H9 (cell line): Measurements from ENCODE around the gene RPL15. TPM values are rescaled to one million over a fixed set of nuclear protein-coding genes. Genes with fewer than 3 reads are reported as not detected.

Source experiments
- DNase-seq: peaks from one replicate; pipeline ENCODE4 v3.0.0-alpha.2; 2017
- H2AFZ ChIP-seq: one replicate; pipeline ENCODE4 v1.6.1; 2013; ENCODE audit warnings: mild to moderate bottlenecking, low read length, control low read depth, moderate library complexity
- H2AK5ac ChIP-seq: 2 replicates; pipeline ENCODE4 v1.6.1; 2013; ENCODE audit warnings: low read length, control low read depth, mixed read lengths; ENCODE audit not compliant: insufficient read length
- H2BK120ac ChIP-seq: one replicate; pipeline ENCODE4 v1.6.1; 2013; ENCODE audit warnings: low read depth, mild to moderate bottlenecking, low read length, control low read depth, inconsistent platforms; ENCODE audit not compliant: poor library complexity, severe bottlenecking
- H2BK12ac ChIP-seq: 2 replicates; pipeline ENCODE4 v1.6.1; 2013; ENCODE audit warnings: low read length, control low read depth, mixed read lengths, low read depth; ENCODE audit not compliant: insufficient read length
- H2BK15ac ChIP-seq: 2 replicates; pipeline ENCODE4 v1.6.1; 2013; ENCODE audit warnings: low read depth, low read length, control low read depth
- H2BK20ac ChIP-seq: one replicate; pipeline ENCODE4 v1.6.1; 2013; ENCODE audit warnings: low read depth, mild to moderate bottlenecking, low read length, control low read depth, inconsistent platforms; ENCODE audit not compliant: poor library complexity, severe bottlenecking
- H2BK5ac ChIP-seq: 2 replicates; pipeline ENCODE4 v1.6.1; 2013; ENCODE audit warnings: low read length, control low read depth, mixed read lengths; ENCODE audit not compliant: insufficient read length
- H3K14ac ChIP-seq: 2 replicates; pipeline ENCODE4 v1.6.1; 2013; ENCODE audit warnings: low read length, control low read depth; ENCODE audit not compliant: insufficient read depth
- H3K18ac ChIP-seq: 2 replicates; pipeline ENCODE4 v1.6.1; 2013; ENCODE audit warnings: low read depth, mild to moderate bottlenecking, mixed read lengths, low read length, control low read depth; ENCODE audit not compliant: insufficient read length
- H3K23ac ChIP-seq: 2 replicates; pipeline ENCODE4 v1.6.1; 2013; ENCODE audit warnings: low read length, control low read depth, mixed read lengths, low read depth; ENCODE audit not compliant: insufficient read length
- H3K23me2 ChIP-seq: 2 replicates; pipeline ENCODE4 v1.6.1; 2013; ENCODE audit warnings: low read depth, mild to moderate bottlenecking, mixed read lengths, low read length, control low read depth; ENCODE audit not compliant: insufficient read length, poor library complexity, severe bottlenecking
- H3K27ac ChIP-seq: 2 replicates; pipeline ENCODE4 v1.5.1; 2013; ENCODE audit warnings: low read length, control low read depth, mixed read lengths, low read depth; ENCODE audit not compliant: insufficient read length
- H3K27me3 ChIP-seq: 2 replicates; pipeline ENCODE4 v1.6.1; 2013; ENCODE audit warnings: low read length, control low read depth, inconsistent platforms; ENCODE audit not compliant: insufficient read depth
- H3K4ac ChIP-seq: 2 replicates; pipeline ENCODE4 v1.6.1; 2013; ENCODE audit warnings: low read depth, mild to moderate bottlenecking, control low read depth, inconsistent platforms, low read length, moderate library complexity
- H3K4me1 ChIP-seq: 2 replicates; pipeline ENCODE4 v1.6.1; 2013; ENCODE audit warnings: low read length, control low read depth, inconsistent platforms; ENCODE audit not compliant: insufficient read depth
- H3K4me2 ChIP-seq: 2 replicates; pipeline ENCODE4 v1.6.1; 2013; ENCODE audit warnings: low read length, control low read depth, mixed read lengths; ENCODE audit not compliant: insufficient read length, insufficient read depth
- H3K56ac ChIP-seq: 2 replicates; pipeline ENCODE4 v1.6.1; 2013; ENCODE audit warnings: low read depth, mild to moderate bottlenecking, mixed read lengths, low read length, control low read depth; ENCODE audit not compliant: insufficient read length
- H3K79me1 ChIP-seq: 2 replicates; pipeline ENCODE4 v1.6.1; 2013; ENCODE audit warnings: low read depth, mild to moderate bottlenecking, moderate library complexity, low read length, control low read depth, inconsistent platforms; ENCODE audit not compliant: insufficient read depth, poor library complexity, severe bottlenecking
- H3K79me2 ChIP-seq: 2 replicates; pipeline ENCODE4 v1.6.1; 2013; ENCODE audit warnings: low read length, control low read depth, inconsistent platforms; ENCODE audit not compliant: insufficient read depth
- H3K9ac ChIP-seq: 2 replicates; pipeline ENCODE4 v1.6.1; 2013; ENCODE audit warnings: low read length, control low read depth, mixed read lengths; ENCODE audit not compliant: insufficient read length; ENCODE audit errors: extremely low read depth
- H3K9me3 ChIP-seq: one replicate; pipeline ENCODE4 v1.6.1; 2013; ENCODE audit warnings: low read depth, low read length, inconsistent platforms; ENCODE audit not compliant: control insufficient read depth
- H3T11ph ChIP-seq: one replicate; pipeline ENCODE4 v1.6.1; 2013; ENCODE audit warnings: mild to moderate bottlenecking, low read length, control low read depth, inconsistent platforms
- H4K20me1 ChIP-seq: one replicate; pipeline ENCODE4 v1.6.1; 2013; ENCODE audit not compliant: control insufficient read depth, insufficient read length, insufficient read depth
- H4K5ac ChIP-seq: 2 replicates; pipeline ENCODE4 v1.6.1; 2013; ENCODE audit warnings: low read depth, mild to moderate bottlenecking, mixed read lengths, low read length, control low read depth; ENCODE audit not compliant: insufficient read length
- H4K8ac ChIP-seq: replicated peaks from 2 replicates; pipeline ENCODE4 v1.6.1; 2013; ENCODE audit warnings: low read length, control low read depth, mixed read lengths, low read depth; ENCODE audit not compliant: insufficient read length
- H4K91ac ChIP-seq: 2 replicates; pipeline ENCODE4 v1.6.1; 2013; ENCODE audit warnings: low read depth, mild to moderate bottlenecking, moderate library complexity, mixed read lengths, low read length, control low read depth; ENCODE audit not compliant: insufficient read length
- H3K27ac Mint-ChIP-seq, 3 experiments: 2 replicates in 2 of 3; 3 replicates in 1 of 3; pipeline ENCODE4 v1.8.0; 2020 to 2021; ENCODE audit warnings: mixed read lengths in 3 of 3, mild to moderate bottlenecking in 1 of 3, moderate library complexity in 1 of 3
- H3K27me3 Mint-ChIP-seq: 2 replicates; pipeline ENCODE4 v1.8.0; 2021; ENCODE audit warnings: low read depth, mild to moderate bottlenecking, moderate library complexity, mixed read lengths
- H3K36me3 Mint-ChIP-seq, 3 experiments: 2 replicates in 2 of 3; 3 replicates in 1 of 3; pipeline ENCODE4 v1.8.0; 2020 to 2021; ENCODE audit warnings: low read depth in 3 of 3, mixed read lengths in 3 of 3; ENCODE audit not compliant: insufficient read depth in 1 of 3
- H3K4me1 Mint-ChIP-seq, 2 experiments: 2 replicates each; pipeline ENCODE4 v1.8.0; 2020; ENCODE audit warnings: mixed read lengths in 2 of 2
- H3K4me3 Mint-ChIP-seq, 2 experiments: 2 replicates in 1 of 2; 3 replicates in 1 of 2; pipeline ENCODE4 v1.8.0; 2020 to 2021; ENCODE audit warnings: mild to moderate bottlenecking in 2 of 2, mixed read lengths in 2 of 2, moderate library complexity in 1 of 2
- H3K9me3 Mint-ChIP-seq, 2 experiments: 2 replicates in 1 of 2; 3 replicates in 1 of 2; pipeline ENCODE4 v1.8.0; 2020; ENCODE audit warnings: mild to moderate bottlenecking in 2 of 2, mixed read lengths in 2 of 2, moderate library complexity in 1 of 2
- CTCF ChIP-seq: fragments of 200-600 bp; sonication (generic); conservative IDR thresholded peaks from 3 replicates; pipeline ENCODE4 v1.8.0; 2021; ENCODE audit warnings: antibody characterized with exemption, mild to moderate bottlenecking
- WGBS: extraction: QIAGEN DNeasy Blood & Tissue Kit; methylation state at CpG from one replicate; pipeline ENCODE4 v1.1.7; 2013; ENCODE audit warnings: missing lambda C conversion rate, low lambda C conversion rate, mixed read lengths; ENCODE audit not compliant: insufficient read length; ENCODE audit errors: extremely low coverage; 5-methylcytosine and 5-hydroxymethylcytosine counted together
- total RNA-seq: library from RNA; stranded (reverse); gene quantifications from 2 replicates; pipeline ENCODE4 v1.2.1, GENCODE V29; 2021

RPL15 gene
- total RNA-seq, 1 experiment from 2014 or later, result 2,794 TPM

DNA sequence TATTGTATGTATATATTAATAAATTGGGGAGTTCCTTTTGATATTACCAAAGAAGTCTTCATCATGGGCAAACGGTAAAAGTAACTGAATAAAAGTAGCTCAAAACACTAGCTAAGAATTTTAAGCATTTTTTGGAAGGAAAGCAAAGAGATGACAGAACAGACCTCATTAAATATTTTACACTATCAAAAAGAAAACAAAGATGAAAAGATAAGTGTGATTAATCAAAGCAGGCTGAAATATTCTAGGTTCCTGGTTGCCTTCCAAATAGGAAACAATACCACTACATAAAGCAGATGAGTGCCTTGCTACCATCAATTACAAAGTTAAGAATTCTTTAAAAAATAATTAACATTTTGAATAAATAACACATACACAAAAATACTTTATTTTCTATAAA, 3.8 kb upstream of the RPL15 start:
- H3K9me3 Mint-ChIP-seq, result no peaks in the 10 kb centered on the region
- Histone ChIP-seq H3K23ac (no peak overlapping the region), H3K18ac (no peak overlapping the region), H3K4me1 (no peaks in the 10 kb centered on the region; the same call in 1 of the 2 replicates), H3K9ac (no peak overlapping the region), H2BK15ac (no peak overlapping the region), H2BK120ac (no peak overlapping the region), H3K14ac (no peak overlapping the region), H2AK5ac (no peak overlapping the region), H4K20me1 (no peaks in the 10 kb centered on the region), H2AFZ (no peak overlapping the region), H3T11ph (no peak overlapping the region), H3K4me2 (no peak overlapping the region), H4K5ac (no peak overlapping the region), H3K27ac (no peak overlapping the region), H3K4ac (no peak overlapping the region), H3K23me2 (peaks cover 6% of the 10 kb centered on the region), H2BK20ac (no peak overlapping the region), H4K91ac (no peak overlapping the region), H3K79me1 (peaks cover 3% of the 10 kb centered on the region), H2BK5ac (no peak overlapping the region), H3K9me3 (no peaks in the 10 kb centered on the region), H3K79me2 (peaks cover 15% of the 10 kb centered on the region; the same call in 1 of the 2 replicates), H2BK12ac (no peak overlapping the region), H3K56ac (no peak overlapping the region), H3K27me3 (no peaks in the 10 kb centered on the region), H4K8ac (no peak overlapping the region)
- H3K36me3 Mint-ChIP-seq, result peaks cover 16 to 34% (median 28%) of the 10 kb centered on the region in 3 experiments
- H3K27me3 Mint-ChIP-seq, result no peaks in the 10 kb centered on the region; the same call in 1 of the 2 replicates
- no peak for TF ChIP-seq CTCF
- no peak overlapping the region for H3K4me3 Mint-ChIP-seq
- H3K27ac Mint-ChIP-seq, result no peak overlapping the region
- H3K4me1 Mint-ChIP-seq, result peaks cover 20% of the 10 kb centered on the region in 2 experiments
- no peak for DNase-seq
- no CpG with 5 or more reads among the region's 1 CpG for WGBS
